NCI-H2029 treated with DMSO at 0.1 percent for 48 hours (cell line): ENCODE results near the gene PBRM1.

ENCODE experiments used
- DNase-seq: peaks from one replicate; lab custom pipeline; 2025; lab: John Stamatoyannopoulos, UW

PBRM1 gene

DNA sequence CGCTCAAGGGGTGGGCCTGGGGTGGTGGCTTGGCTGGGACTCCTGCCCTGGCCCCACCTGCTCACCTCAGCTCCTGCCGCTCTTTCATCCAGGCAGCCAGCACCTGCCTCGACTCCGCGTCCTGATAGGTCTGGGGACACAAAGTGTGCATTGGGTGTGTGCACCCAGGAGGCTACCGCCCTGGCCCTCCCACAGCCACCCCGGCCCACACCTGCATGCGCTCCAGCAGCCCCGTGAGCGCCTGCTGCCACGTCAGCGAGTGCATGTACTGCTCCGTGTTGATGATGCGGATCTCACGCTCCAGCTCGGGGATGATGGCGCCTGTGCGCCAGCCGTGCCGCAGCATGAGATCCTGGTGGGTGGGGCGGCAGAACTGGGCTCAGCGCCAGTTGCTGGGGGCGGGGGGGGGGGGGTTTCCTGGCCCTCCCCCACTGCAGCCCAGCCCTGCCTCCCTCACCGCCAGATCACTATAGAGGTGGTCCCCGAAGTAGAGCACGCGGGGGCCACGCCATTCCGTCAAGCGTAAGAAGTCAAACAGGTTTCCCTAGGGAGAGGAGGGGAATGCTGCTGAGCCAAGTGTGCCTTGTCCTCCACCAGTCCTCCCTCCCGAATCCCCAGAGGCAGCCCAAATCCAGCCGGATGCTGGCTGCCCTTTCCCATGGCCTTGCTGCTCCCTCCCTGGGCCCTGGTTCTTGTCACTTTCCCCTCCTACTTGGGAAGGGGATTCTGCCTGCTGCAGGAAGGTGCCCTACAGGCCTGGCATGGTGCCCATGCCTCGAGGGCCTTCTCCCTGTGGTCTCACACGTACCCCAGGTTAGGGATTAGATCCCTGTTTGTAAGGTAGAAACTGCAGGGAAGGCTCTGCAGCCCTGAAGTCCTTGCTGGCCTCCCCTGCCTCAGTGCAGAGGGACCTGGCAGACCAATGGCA is 160.7 kb downstream of the PBRM1 start:
- DNase-seq = no peak

DNA sequence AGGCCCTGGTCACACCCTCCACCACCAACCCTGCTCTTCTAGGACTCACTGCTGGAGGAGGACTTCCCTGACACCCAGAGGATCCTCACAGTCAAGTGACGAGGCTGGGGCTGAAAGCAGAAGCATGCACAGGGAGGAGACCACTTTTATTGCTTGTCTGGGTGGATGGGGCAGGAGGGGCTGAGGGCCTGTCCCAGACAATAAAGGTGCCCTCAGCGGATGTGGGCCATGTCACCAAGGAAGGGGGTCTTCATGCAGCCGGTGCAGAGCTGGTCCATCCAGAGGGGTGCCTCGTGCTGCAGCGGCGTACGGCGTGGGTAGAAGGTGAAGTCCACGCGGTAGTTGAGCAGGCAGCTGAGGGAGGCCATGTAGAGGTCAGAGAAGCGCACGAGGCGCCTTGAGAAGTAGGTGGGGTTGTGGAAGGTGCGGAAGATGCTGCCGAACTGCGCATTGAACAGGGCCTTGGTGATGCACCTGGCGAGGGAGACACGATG is 161.4 kb downstream of the PBRM1 start:
- no peak for DNase-seq

DNA sequence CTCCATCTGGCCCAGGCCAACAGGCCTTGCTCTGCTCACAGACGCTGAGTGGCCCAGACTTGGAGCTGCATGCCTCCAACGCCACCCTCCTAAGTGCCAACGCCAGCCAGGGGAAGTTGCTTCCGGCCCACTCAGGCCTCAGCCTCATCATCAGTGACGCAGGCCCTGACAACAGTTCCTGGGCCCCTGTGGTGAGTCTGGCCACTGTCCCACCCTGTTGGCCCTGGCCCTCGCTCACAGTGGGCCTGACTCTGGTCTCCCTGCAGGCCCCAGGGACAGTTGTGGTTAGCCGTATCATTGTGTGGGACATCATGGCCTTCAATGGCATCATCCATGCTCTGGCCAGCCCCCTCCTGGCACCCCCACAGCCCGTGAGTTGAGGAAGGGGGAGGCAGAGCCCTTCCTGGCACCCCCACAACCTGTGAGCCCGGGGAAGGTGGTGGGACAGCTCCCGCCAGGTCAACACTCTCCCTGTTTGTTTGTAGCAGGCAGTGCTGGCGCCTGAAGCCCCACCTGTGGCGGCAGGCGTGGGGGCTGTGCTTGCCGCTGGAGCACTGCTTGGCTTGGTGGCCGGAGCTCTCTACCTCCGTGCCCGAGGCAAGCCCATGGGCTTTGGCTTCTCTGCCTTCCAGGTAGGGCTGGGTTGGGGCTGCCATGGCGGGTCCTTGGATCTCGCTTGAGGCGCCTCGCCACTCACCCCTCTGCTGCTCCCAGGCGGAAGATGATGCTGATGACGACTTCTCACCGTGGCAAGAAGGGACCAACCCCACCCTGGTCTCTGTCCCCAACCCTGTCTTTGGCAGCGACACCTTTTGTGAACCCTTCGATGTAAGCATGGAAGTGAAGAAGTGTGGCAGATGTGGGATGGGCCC is 162.1 kb downstream of the PBRM1 start:
- DNase-seq = no peak

DNA sequence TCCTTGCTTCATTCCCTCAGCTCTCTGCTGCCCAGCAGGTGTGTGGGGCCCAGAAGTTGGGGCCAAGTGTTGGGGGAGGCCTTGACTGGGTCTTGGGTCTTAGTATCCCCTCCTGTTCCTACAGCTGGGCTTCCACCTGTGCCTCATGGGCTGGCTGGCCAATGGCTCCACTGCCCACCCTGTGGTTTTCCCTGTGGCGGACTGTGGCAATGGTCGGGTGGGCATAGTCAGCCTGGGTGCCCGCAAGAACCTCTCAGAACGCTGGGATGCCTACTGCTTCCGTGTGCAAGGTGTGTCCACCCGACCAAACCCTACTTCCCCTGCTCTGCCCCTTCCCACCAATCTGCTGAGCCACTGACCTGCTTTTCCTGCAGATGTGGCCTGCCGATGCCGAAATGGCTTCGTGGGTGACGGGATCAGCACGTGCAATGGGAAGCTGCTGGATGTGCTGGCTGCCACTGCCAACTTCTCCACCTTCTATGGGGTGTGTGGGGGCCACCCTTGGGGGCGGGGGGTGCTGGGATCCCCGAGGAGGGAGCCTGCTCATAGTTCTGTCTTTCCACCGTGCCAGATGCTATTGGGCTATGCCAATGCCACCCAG is 163.0 kb downstream of the PBRM1 start:
- no peak for DNase-seq

DNA sequence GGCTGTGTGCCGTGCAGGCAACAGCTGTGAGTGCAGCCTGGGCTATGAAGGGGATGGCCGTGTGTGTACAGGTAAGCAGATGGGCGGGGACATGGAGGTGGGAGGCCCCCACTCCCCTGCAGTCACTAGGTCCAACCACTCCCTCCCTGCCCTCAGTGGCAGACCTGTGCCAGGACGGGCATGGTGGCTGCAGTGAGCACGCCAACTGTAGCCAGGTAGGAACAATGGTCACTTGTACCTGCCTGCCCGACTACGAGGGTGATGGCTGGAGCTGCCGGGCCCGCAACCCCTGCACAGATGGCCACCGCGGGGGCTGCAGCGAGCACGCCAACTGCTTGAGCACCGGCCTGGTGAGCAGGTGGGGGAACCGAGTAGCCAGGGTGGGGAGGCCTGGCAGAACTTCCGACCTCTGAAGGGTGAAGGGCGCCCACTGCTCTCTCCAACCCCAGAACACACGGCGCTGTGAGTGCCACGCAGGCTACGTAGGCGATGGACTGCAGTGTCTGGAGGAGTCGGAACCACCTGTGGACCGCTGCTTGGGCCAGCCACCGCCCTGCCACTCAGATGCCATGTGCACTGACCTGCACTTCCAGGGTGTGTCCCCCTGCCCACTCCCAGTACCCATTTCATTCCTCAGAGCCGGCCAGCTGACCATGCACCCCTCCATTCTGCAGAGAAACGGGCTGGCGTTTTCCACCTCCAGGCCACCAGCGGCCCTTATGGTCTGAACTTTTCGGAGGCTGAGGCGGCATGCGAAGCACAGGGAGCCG is 163.6 kb downstream of the PBRM1 start:
- DNase-seq = no peak

DNA sequence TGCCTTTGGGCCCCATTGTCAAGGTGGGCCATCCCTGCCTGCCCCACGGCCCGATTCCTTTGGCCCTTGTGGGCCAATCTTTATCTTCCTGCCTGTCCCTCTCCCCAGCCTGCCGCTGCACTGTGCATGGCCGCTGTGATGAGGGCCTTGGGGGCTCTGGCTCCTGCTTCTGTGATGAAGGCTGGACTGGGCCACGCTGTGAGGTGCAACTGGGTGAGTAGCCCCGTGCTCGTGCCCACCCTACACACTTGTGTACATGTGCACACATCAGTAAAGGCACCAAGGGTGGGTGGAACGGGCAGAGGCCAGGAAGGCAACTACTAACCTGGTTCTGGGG is 164.3 kb downstream of the PBRM1 start:
- no peak for DNase-seq

DNA sequence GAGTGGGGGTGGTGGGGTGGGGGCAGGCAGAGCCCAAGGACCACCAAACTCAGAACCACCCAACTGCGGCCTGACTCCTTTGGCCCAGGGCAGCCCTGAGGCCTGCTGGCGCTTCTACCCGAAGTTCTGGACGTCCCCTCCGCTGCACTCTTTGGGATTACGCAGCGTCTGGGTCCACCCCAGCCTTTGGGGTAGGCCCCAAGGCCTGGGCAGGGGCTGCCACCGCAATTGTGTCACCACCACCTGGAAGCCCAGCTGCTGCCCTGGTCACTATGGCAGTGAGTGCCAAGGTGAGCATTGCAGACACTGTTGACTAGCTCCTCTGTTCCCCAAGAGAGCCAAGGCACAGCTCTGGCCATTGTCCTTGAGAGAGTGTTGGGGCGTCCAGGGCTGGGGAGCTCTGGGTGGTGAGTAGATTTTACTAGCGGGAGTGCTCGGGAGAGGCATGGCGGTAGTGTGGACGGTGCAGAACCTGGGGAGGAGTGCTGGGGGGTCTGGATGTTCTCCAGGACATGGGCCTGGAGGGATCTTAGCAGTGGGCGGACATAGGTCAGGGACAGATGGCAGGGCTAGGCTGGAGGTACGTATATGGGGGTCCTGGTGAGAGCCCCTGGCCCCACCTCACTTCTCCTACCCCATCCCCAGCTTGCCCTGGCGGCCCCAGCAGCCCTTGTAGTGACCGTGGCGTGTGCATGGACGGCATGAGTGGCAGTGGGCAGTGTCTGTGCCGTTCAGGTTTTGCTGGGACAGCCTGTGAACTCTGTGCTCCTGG is 164.8 kb downstream of the PBRM1 start:
- DNase-seq = no peak

DNA sequence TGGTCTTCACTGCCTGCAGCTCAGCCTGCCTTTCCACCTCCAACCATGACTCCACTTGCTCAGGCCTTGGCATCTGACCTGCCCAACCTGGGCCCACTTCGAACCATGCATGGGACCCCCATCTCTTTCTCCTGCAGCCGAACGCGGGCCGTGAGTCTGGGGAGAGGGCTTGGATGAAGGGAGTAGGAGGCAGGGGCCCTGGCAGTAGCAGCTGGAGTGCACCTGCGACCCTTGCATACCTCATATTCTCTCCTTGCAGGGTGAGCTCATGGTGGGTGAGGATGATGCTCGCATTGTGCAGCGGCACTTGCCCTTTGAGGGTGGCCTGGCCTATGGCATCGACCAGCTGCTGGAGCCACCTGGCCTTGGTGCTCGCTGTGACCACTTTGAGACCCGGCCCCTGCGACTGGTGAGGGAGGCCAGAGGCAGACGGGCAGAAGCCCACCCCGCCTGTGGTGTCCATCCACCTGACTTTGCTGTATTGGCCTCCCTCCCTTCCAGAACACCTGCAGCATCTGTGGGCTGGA is 165.5 kb downstream of the PBRM1 start:
- no peak for DNase-seq

DNA sequence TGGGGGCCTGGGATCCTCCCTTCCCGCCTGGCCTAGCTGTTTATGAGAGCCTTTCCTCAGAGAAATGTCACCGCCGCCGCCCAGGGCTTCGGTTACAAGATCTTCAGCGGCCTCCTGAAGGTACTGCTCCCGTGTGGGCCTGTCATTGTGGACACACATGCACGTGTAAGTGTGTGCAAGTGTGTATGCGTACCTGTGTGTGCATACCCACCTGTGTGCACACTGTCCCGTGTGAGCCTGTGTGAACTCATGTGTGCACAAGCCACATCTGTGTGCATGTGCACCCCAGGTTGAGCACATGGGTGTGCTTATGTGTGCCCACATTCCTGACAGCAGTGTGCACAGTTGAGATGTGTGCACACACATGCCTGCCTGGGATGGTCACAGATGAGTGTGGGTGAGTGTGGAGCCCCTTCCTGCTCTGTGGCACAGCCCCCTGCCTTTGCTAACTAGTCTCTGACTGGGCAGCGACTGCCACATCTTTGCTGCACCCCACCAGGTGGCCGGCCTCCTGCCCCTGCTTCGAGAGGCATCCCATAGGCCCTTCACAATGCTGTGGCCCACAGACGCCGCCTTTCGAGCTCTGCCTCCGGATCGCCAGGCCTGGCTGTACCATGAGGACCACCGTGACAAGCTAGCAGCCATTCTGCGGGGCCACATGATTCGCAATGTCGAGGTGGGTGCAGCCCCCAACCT is 166.1 kb downstream of the PBRM1 start:
- DNase-seq = no peak

DNA sequence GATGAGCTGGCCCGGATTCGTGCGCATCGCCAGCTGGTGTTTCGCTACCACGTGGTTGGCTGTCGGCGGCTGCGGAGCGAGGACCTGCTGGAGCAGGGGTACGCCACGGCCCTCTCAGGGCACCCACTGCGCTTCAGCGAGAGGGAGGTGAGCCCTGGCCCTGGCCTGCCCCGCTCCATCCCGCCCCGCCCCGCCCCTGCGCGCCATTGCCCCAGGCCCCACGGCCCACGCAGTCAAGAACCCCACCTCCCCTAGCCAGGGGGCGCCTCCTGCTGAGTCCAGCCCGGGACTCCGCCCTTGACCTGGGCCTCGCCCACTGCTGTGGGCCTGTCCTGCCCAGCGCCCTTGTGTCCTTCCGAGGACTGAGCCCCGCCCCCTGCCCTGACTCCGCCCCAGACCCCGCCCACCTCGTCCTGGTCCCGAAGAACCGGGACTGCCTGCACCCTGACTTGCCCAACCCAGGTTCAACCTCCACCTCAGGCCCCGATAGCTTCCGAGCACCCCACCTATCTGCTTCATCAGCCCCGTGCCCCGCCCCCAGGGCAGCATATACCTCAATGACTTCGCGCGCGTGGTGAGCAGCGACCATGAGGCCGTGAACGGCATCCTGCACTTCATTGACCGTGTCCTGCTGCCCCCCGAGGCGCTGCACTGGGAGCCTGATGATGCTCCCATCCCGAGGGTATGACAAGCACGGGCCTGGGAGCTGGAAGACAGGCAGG is 166.8 kb downstream of the PBRM1 start:
- no peak for DNase-seq

DNA sequence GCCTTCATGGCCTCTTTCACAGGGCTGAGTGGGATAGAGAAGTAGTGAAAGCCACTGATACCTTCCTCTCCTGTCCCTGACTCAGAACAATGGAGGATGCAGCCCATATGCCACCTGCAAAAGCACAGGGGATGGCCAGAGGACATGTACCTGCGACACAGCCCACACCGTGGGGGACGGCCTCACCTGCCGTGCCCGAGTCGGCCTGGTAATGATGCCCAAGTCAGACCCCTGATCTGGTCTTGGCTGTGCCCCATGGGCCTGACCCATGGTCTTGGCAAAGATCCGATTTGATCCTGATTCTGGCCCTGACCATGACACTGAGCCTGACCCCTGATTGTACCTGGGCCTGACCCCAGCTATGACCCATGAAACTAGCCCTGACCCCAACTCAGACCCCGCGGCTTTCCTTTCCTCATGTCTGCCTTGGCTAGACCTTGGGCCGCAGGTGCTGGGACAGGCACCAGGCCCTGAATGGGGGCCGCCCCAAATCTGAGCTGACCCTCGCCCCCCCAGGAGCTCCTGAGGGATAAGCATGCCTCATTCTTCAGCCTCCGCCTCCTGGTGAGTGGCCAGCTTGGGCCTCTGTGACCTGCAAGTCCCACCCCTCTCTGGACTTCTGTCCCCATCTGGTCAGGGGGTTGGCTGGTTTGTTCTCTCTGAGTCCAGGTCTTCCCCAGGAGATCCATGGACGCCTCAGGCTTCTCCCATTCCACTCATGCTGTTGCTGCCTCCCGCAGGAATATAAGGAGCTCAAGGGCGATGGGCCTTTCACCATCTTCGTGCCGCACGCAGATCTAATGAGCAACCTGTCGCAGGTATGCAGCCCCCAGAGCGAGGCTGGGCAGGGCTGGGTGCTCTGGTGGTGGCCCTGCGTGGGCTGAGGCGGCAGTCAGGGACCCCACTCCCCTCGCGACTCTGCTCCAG is 167.7 kb downstream of the PBRM1 start:
- DNase-seq = no peak

DNA sequence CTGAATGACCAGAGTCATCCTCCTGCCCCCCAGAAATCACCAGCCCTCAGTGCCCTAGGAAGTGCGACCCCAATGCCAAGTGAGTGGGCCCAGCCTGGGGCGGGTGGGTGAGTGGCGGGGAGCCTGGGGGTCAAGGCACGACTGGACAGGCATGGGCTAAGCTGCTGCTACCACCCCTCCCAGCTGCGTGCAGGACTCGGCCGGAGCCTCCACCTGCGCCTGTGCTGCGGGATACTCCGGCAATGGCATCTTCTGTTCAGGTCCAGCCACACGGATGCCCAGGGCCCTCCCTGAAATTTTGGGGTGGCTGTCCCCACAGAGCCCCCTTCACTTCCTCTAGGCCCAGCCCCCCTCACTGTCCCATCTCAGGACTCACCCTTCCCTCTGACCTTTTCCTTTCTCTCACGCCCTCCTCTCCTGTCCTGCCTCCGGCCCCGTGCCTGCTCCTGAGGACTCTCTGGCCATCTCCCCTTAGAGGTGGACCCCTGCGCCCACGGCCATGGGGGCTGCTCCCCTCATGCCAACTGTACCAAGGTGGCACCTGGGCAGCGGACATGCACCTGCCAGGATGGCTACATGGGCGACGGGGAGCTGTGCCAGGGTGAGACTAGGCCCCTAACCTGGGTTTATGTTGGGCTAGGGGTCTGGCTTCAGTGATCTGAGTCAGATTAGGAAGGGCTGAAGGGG is 169.1 kb downstream of the PBRM1 start:
- DNase-seq = no peak

DNA sequence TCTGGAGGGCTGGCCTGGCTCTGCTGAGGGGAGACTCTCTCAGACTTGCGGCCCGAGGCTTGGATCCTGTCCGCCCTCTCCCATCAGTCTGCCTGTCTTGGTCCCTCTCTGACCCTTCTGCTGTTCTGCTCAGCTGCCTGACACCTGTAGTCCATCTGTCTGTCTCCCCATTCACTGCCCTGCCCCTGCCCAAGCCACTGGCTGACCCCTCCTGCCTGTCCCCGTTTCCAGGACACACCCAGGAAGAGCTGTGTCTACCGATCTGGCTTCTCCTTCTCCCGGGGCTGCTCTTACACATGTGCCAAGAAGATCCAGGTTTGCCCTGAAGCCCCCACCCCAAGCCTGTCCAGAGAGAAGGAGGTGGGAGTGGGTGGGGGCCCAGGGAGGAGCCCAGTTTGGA is 170.5 kb downstream of the PBRM1 start:
- no peak for DNase-seq

DNA sequence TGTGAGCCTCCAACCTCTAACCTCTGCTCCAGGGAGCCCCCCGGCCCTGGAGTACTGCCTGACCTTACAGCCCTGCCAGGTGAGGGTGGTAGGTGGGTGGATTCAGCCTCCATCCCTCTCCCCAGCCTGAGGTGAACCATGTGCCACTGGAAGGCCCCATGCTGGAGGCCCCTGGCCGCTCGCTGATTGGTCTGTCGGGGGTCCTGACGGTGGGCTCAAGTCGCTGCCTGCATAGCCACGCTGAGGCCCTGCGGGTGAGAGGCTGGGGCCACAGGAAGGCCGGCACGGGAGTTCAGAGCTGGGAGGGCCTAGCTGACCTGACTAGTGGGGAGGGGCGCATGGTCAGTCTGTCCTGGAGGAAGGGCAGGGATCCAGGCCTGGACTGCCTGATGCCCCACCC is 171.1 kb downstream of the PBRM1 start:
- DNase-seq = no peak

DNA sequence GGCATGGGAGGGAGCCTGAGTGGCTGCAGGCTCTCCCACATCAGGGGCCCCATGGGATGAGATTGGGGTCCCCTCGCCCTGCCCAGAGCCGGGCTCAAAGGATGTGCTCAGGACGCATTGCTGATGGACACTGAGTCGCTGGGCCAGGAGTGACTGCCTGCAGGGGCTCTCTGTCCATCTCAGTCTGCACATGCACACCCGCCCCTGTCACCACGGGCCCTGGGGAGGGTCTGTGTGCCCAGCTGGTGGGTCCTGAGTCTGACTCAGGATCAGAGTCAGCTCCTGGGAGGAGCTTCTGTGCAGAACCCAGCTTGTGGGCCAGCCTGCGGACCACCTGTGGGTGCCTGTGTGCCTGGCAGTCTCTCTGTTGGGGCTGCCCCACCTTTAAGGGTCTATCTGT is 172.4 kb downstream of the PBRM1 start:
- DNase-seq = no peak

DNA sequence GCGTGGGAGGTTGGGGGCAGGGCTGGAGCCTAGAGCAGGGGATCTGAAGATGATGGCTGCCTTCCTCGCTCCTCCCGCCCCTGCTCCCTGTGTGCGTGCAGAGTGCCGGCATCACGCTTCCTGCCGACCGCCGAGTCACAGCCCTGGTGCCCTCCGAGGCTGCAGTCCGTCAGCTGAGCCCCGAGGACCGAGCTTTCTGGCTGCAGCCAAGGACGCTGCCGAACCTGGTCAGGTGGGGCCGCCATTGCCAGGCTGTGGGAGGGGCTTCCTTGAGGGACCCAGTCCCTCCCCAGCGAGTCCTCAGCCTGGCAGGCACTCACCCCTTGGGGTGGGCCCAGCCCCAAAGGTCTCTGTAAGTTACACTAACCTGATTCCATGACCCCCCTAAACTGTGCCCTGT is 173.0 kb downstream of the PBRM1 start:
- no peak for DNase-seq

DNA sequence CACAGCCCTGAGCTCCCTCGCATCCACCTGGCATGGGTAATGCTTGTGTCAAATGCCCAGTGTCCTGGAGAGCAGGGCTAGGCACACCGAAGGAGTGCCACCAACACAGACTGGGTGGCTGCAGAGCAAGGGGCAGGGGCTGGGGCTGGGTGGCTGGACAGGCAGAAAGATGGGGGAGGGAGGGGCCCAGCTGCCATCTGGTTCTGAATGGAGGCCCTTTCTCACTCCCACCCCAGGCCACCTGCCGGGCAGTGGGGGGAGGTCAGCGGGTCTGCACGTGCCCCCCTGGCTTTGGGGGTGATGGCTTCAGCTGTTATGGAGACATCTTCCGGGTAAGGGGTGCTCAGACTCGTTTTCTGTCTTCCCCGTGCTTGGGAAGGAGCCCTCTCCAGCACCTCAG is 173.6 kb downstream of the PBRM1 start:
- DNase-seq = no peak

DNA sequence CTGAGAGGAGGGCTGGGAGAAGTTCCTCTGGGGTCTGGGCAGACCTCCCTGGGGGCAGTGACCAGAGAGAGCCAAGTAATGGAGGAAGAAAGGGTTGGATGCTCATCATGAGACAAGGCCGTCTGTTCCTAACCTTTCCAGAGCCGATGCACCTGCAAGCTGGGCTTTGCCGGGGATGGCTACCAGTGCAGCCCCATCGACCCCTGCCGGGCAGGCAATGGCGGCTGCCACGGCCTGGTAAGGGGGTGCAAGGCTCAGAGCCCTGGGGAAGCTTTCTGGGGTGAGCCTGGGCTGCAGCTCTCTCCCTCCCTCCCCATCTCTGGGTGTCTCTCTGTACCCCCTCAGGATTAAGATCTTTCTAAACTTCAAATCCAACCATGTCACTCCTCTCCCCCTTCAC is 174.2 kb downstream of the PBRM1 start:
- no peak for DNase-seq
